AG10803 (cell line): Measurements from ENCODE around the gene AGPAT3.

Experiments used
- DNase-seq: peaks from one replicate; pipeline ENCODE4 v3.0.0; 2010; ENCODE audit warnings: low read depth
- H3K4me3 ChIP-seq: 2 replicates; pipeline ENCODE4 v1.5.1; 2011; ENCODE audit warnings: mild to moderate bottlenecking, low read length, control low read depth
- CTCF ChIP-seq: conservative IDR thresholded peaks from 2 replicates; pipeline ENCODE4 v1.5.1; 2011; ENCODE audit warnings: mild to moderate bottlenecking, low read length, control low read depth, inconsistent platforms

Gene AGPAT3

DNA sequence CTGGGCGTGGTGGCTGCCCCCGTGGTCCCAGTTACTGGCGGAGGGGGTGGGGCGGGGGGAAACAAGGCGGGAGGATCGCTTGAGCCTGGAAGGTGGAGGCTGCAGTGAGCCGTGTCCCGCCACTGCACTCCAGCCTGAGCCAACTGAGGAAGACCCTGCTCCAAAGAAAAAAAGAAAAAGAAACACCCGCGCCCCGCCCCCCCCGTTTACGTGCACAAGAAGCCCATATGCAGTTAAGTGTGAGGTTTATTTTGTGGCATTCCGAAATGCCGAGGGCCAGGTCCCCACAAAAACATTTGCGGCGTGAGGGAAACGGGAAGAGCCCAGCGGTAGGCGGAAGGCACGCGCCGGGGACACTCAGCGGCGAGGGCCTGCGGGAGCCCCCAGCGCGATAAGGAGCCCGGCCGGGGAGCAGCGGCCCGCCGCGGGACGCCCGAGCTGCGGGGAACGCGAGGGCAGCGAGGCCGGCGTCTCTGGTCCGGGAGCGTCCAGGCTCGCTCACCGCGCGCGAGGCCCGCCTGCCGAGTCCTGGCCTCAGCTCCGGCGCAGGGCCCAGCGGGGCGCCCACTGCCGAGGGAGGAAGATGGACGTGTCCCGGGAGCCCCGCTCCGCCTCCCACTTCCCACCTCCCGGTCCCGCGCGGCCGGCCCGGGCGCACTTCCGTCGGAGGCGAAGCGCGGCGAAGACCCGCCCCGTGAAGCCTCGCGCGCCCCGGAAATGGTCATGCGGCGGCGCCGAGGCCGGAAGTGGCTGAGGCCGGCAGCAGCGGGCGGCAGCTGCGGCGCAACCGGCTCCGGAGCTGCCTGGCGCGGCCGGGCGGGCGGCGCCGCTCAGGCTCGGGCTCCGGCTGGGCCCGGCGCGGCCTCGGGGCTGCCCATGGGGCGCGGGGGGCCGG is 146.8 kb downstream of the AGPAT3 start, which contains the start of gene TRAPPC10:
TRAPPC10 (plus strand) TSS at position 731 of the 895 bp plus-strand sequence. CDS start 185 bp downstream, outside the sequence.
- TF ChIP-seq CTCF, result no peak
- peak within 1 kb of the TSS; percentile 72 for H3K4me3 ChIP-seq
- peak; percentile 84 for DNase-seq

- no peak for TF ChIP-seq CTCF
- H3K4me3 ChIP-seq, result peak overlapping the region; percentile 70
- peak; percentile 11 for DNase-seq
Observed at GRCh38 chr21:44012474-44013379, 147.7 kb downstream of the AGPAT3 start.

DNA sequence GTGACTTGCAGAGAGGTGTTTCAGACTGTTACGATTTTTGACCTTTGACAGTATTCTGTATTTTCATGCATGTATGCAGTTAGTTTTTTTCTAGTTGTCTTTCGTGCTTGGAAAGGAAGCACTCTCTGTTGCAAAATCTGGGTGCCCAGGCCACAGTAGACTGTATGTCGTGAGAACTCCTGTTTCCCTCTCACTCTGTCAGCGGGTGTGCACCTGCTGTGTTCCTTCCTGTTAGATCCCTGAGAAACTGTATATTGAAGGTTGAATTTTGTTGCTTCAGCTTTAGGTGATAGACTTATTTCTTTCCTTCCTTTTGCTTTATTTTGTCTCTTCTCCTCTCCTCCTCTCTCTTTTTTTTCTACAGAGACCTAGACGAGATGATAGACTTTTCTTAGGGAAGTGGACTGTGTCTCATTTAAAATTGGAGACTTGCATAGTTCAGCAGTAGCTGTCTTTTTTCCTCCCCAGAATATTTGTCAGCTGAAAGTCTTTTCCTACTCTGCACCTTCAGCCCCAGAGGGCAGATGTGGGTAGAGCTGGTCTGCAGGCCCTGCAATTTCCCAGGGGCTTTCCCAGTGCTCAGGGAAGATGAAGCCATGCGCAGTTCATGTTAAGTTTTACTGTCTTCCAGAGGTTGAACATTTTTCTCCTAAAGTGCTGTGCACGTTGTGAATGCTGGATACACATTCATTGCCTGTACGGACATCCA is 148.5 kb downstream of the AGPAT3 start:
- no peak for TF ChIP-seq CTCF
- peak overlapping the region; percentile 70 for H3K4me3 ChIP-seq
- DNase-seq, result peak; percentile 8

GRCh38 chr21:44017601-44018000 is 152.6 kb downstream of the AGPAT3 start:
- H3K4me3 ChIP-seq, result no peak overlapping the region
- no peak for DNase-seq
- no peak for TF ChIP-seq CTCF

DNA sequence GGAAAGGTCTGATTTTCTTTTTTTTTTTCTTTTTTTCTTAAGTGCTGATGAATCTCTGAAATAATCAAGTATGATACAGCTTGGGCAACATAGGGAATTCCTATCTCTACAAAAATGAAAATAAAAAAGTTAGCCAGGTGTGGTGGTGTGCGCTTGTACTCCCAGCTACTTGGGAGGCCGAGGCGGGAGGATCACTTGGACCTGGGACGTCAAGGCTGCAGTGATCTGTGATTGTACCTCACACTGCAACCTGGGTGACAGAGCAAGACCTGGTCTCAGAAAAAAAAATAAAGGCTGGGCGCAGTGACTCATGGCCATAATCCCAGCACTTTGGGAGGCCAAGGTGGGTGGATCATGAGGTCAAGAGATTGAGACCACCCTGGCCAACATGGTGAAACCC is 153.1 kb downstream of the AGPAT3 start:
- no peak overlapping the region for H3K4me3 ChIP-seq
- no peak for DNase-seq
- TF ChIP-seq CTCF, result no peak

GRCh38 chr21:44018813-44019567 is 154.0 kb downstream of the AGPAT3 start:
- TF ChIP-seq CTCF, result no peak
- no peak overlapping the region for H3K4me3 ChIP-seq
- DNase-seq, result no peak
